Measurements from ENCODE around the gene LAMA1. TPM values are rescaled to one million over a fixed set of nuclear protein-coding genes. Genes with fewer than 3 reads are reported as not detected.

LAMA1 gene
- total and polyA plus RNA-seq, 2 donors (not counting 3 experiments of a cell fraction or from before 2014, with no cell fraction given): 0.04 TPM; not detected in 1

DNA sequence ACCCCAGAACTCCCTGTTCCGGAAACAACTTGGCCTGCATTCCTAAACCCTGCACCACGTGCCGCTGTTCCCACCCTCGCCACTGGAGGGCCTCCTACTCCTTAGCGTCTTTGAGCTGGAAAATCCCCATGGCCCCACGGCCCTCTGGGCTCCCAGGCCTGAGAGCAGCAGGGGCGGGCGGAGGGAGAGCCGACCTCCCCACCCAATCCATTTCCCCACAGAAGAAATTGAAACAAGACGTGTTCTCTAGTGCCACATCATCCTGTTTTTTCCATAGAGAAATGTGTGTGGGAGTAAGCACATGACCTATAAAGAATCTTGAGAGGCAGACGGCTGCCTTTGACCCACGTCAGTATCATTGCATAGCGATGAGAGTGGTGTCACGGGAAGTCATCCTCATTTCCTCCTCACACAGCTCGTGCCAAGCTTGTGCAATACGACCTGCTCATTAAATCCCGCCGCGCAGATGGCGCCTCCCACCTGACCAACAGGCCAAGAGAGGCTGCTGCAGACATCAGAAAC, 79.2 kb downstream of the LAMA1 start:
- POLR2A ChIA-PET: no interaction called here
- H4K20me1 ChIP-seq (replicated peaks; ENCODE audit: control insufficient read depth, extremely low read depth, insufficient read depth, low read length): no peaks in the 10 kb centered on the region
- peak overlapping the region; percentile 3 for H3K9ac ChIP-seq (replicated peaks; ENCODE audit: extremely low read depth, insufficient read depth, low read length)
- FAIRE-seq: no peak
- intact Hi-C loops (cut with micrococcal nuclease) (loop anchor here (1.0 kb wide), 1 partner anchor 139 kb away; no protein-coding TSS in a partner anchor), dilution Hi-C loops (cut with MboI; ENCODE audit: extremely low pct_ligation_motif_present, low sequenced_read_pairs) (no loop called here)
- H3K27ac ChIP-seq (ENCODE audit: insufficient read depth, low read depth, low read length): no peak overlapping the region
- peak overlapping the region; percentile 84 for H2AFZ ChIP-seq (ENCODE audit: low read depth, low read length)
- H3K27me3 ChIP-seq (ENCODE audit: control insufficient read depth in 2 of 2, insufficient read depth in 2 of 2, low read length in 2 of 2): no peaks in the 10 kb centered on the region
- no TSS peak for BruUV-seq (replicated peaks)
- no peaks in the 10 kb centered on the region for H3K9me3 ChIP-seq (replicated peaks; ENCODE audit: control insufficient read depth, insufficient read depth, low read length)
- H3K4me1 ChIP-seq (ENCODE audit: control insufficient read depth, extremely low read depth, insufficient read depth, low read length): no peaks in the 10 kb centered on the region
- TF ChIP-seq EZH2 (IDR thresholded peaks at IDR 0.05; ENCODE audit: borderline replicate concordance, low read depth, low read length, severe bottlenecking) (no peak), FOS (IDR thresholded peaks at IDR 0.05; ENCODE audit: borderline replicate concordance, insufficient read depth, low read length) (no peak), POLR2AphosphoS5 (IDR thresholded peaks at IDR 0.05; ENCODE audit: insufficient read depth, low read depth, low read length) (no peak), GATA2 (IDR thresholded peaks at IDR 0.05; ENCODE audit: insufficient read depth, insufficient read length, low read depth, low read length) (no peak), MAX (IDR thresholded peaks at IDR 0.05; ENCODE audit: insufficient read depth, insufficient read length) (peak; percentile 63)
- TF ChIP-seq, protein P1, sequence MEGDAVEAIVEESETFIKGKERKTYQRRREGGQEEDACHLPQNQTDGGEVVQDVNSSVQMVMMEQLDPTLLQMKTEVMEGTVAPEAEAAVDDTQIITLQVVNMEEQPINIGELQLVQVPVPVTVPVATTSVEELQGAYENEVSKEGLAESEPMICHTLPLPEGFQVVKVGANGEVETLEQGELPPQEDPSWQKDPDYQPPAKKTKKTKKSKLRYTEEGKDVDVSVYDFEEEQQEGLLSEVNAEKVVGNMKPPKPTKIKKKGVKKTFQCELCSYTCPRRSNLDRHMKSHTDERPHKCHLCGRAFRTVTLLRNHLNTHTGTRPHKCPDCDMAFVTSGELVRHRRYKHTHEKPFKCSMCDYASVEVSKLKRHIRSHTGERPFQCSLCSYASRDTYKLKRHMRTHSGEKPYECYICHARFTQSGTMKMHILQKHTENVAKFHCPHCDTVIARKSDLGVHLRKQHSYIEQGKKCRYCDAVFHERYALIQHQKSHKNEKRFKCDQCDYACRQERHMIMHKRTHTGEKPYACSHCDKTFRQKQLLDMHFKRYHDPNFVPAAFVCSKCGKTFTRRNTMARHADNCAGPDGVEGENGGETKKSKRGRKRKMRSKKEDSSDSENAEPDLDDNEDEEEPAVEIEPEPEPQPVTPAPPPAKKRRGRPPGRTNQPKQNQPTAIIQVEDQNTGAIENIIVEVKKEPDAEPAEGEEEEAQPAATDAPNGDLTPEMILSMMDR (IDR thresholded peaks at IDR 0.05; ENCODE audit: extremely low read depth in 1 of 2, insufficient read depth in 1 of 2, low read depth in 1 of 2, low read length in 2 of 2): peak; percentile 50 to 69
- DNase-seq (ENCODE audit: low read depth, low spot score): peak; percentile 77
- H3K36me3 ChIP-seq (ENCODE audit: control insufficient read depth in 2 of 2, extremely low read depth in 1 of 2, insufficient read depth in 2 of 2, low read length in 2 of 2): no peaks in the 10 kb centered on the region
- peak overlapping the region in 1 of 3 experiments; percentile 3 for H3K4me3 ChIP-seq (replicated peaks in 1 of 3; ENCODE audit: insufficient read depth in 1 of 3, low read depth in 1 of 3, low read length in 3 of 3)
- no peaks in the 10 kb centered on the region for H3K79me2 ChIP-seq (ENCODE audit: control insufficient read depth, insufficient read depth, low read length)
- CTCF ChIA-PET: interaction anchor here (0.7 to 3.3 kb wide), 5 partner anchors 10 to 139 kb away, joined by 3 to 37 read pairs (median 4); no protein-coding TSS in a partner anchor
- peak overlapping the region; percentile 42 for H3K4me2 ChIP-seq (ENCODE audit: insufficient read depth, low read length)
- no peaks in the 10 kb centered on the region for H3K9me1 ChIP-seq (replicated peaks; ENCODE audit: control insufficient read depth, extremely low read depth, insufficient read depth, low read length)

All from endothelial cell of umbilical vein (primary cell).